GM19351 (cell line): ENCODE data around the gene KCNIP3.
"Not testable (repeated sequence)": the region's sequence is repeated elsewhere in the genome, so short reads cannot be mapped to it uniquely, and the experiment has no call there.

Source experiments
- ATAC-seq: cut with Tn5 transposase; IDR thresholded peaks from one replicate; pipeline ENCODE4 v1.9.1; 2021; ENCODE audit warnings: mild to moderate bottlenecking, moderate library complexity; ENCODE audit not compliant: unreplicated experiment

KCNIP3 gene

GRCh38 chr2:95346738-95347671 is 49.9 kb downstream of the KCNIP3 start:
- ATAC-seq: no peak

- ATAC-seq: no peak
These were observed 50.8 kb downstream of the KCNIP3 start for GRCh38 chr2:95347681-95348608.

- ATAC-seq: no peak
These were observed 51.7 kb downstream of the KCNIP3 start for GRCh38 chr2:95348609-95349567.

GRCh38 chr2:95349568-95350322 is 52.6 kb downstream of the KCNIP3 start:
- no peak for ATAC-seq

- ATAC-seq: no peak
These were observed 53.2 kb downstream of the KCNIP3 start for GRCh38 chr2:95350368-95350767.

GRCh38 chr2:95350774-95351597 is 53.8 kb downstream of the KCNIP3 start:
- no peak for ATAC-seq

GRCh38 chr2:95351598-95351915 is 54.4 kb downstream of the KCNIP3 start:
- no peak for ATAC-seq

GRCh38 chr2:95352310-95353054 is 55.3 kb downstream of the KCNIP3 start:
- no peak for ATAC-seq

- no peak for ATAC-seq
These were observed 56.0 kb downstream of the KCNIP3 start for GRCh38 chr2:95353055-95353575.

GRCh38 chr2:95353613-95354468 is 56.7 kb downstream of the KCNIP3 start:
- ATAC-seq: no peak

GRCh38 chr2:95354469-95354901 is 57.3 kb downstream of the KCNIP3 start:
- ATAC-seq: no peak

GRCh38 chr2:95354925-95355324 is 57.8 kb downstream of the KCNIP3 start:
- no peak for ATAC-seq

- ATAC-seq: not testable (repeated sequence)
These were observed 58.3 kb downstream of the KCNIP3 start for GRCh38 chr2:95355486-95355885.

GRCh38 chr2:95356821-95357700 is 59.9 kb downstream of the KCNIP3 start:
- no peak for ATAC-seq

GRCh38 chr2:95357717-95358280 is 60.7 kb downstream of the KCNIP3 start:
- ATAC-seq: no peak

- ATAC-seq: no peak
These were observed 61.9 kb downstream of the KCNIP3 start for GRCh38 chr2:95359031-95359430.
